Activated naive CD4-positive, alpha-beta T cell treated with anti-CD3 and anti-CD28 coated beads, Interleukin-2, amount 50 U/mL, for 24 hours (primary cell): ENCODE results near the gene CDKL4.
A peak's percentile ranks its signal among the peaks of the same experiment; 100 is the strongest.

ENCODE experiments used
- H3K27ac Mint-ChIP-seq: one replicate; pipeline ENCODE4 v1.8.0; 2021; ENCODE audit warnings: mild to moderate bottlenecking, mixed read lengths
- H3K27me3 Mint-ChIP-seq: one replicate; pipeline ENCODE4 v1.8.0; 2021; ENCODE audit warnings: mixed read lengths
- H3K36me3 Mint-ChIP-seq: one replicate; pipeline ENCODE4 v1.8.0; 2021; ENCODE audit warnings: mixed read lengths
- H3K4me1 Mint-ChIP-seq: one replicate; pipeline ENCODE4 v1.8.0; 2021; ENCODE audit warnings: mixed read lengths
- H3K4me3 Mint-ChIP-seq: one replicate; pipeline ENCODE4 v1.8.0; 2021; ENCODE audit warnings: mild to moderate bottlenecking, mixed read lengths
- H3K9me3 Mint-ChIP-seq: one replicate; pipeline ENCODE4 v1.8.0; 2021; ENCODE audit warnings: mixed read lengths

The CDKL4 gene

GRCh38 chr2:39243469-39244123 is at the start of gene CDKL4:
Gene CDKL4 (minus strand): TSS chr2:39243970.
- Mint-ChIP-seq H3K4me3 (peak within 1 kb of the TSS; percentile 90), H3K36me3 (peaks cover under 1% of the 10 kb centered on the region), H3K27ac (peak within 1 kb of the TSS; percentile 17), H3K9me3 (no peaks in the 10 kb centered on the region), H3K4me1 (peaks cover 22% of the 10 kb centered on the region), H3K27me3 (no peaks in the 10 kb centered on the region)

- H3K27ac Mint-ChIP-seq, result no peak overlapping the region
- no peaks in the 10 kb centered on the region for H3K9me3 Mint-ChIP-seq
- no peak overlapping the region for H3K4me3 Mint-ChIP-seq
- peaks cover 11% of the 10 kb centered on the region for H3K36me3 Mint-ChIP-seq
- no peaks in the 10 kb centered on the region for H3K27me3 Mint-ChIP-seq
- no peaks in the 10 kb centered on the region for H3K4me1 Mint-ChIP-seq
Measured at GRCh38 chr2:39290433-39290832, 46.7 kb upstream of the CDKL4 start.

- H3K4me3 Mint-ChIP-seq, result no peak overlapping the region
- H3K9me3 Mint-ChIP-seq, result no peaks in the 10 kb centered on the region
- no peaks in the 10 kb centered on the region for H3K4me1 Mint-ChIP-seq
- H3K27ac Mint-ChIP-seq, result no peak overlapping the region
- no peaks in the 10 kb centered on the region for H3K27me3 Mint-ChIP-seq
- peaks cover 11% of the 10 kb centered on the region for H3K36me3 Mint-ChIP-seq
Measured at GRCh38 chr2:39289609-39290008, 45.8 kb upstream of the CDKL4 start.

GRCh38 chr2:39283561-39283960 is 39.8 kb upstream of the CDKL4 start:
- no peak overlapping the region for H3K27ac Mint-ChIP-seq
- H3K9me3 Mint-ChIP-seq, result no peaks in the 10 kb centered on the region
- H3K36me3 Mint-ChIP-seq, result peaks cover 7% of the 10 kb centered on the region
- no peaks in the 10 kb centered on the region for H3K4me1 Mint-ChIP-seq
- H3K27me3 Mint-ChIP-seq, result no peaks in the 10 kb centered on the region
- H3K4me3 Mint-ChIP-seq, result no peak overlapping the region

- H3K36me3 Mint-ChIP-seq, result peaks cover 13% of the 10 kb centered on the region
- H3K27me3 Mint-ChIP-seq, result no peaks in the 10 kb centered on the region
- no peaks in the 10 kb centered on the region for H3K4me1 Mint-ChIP-seq
- H3K4me3 Mint-ChIP-seq, result no peak overlapping the region
- H3K27ac Mint-ChIP-seq, result no peak overlapping the region
- no peaks in the 10 kb centered on the region for H3K9me3 Mint-ChIP-seq
Measured at GRCh38 chr2:39281391-39281790, 37.6 kb upstream of the CDKL4 start.

- Mint-ChIP-seq H3K27me3 (no peaks in the 10 kb centered on the region), H3K36me3 (peaks cover 19% of the 10 kb centered on the region), H3K27ac (no peak overlapping the region), H3K4me3 (no peak overlapping the region), H3K9me3 (no peaks in the 10 kb centered on the region), H3K4me1 (no peaks in the 10 kb centered on the region)
Measured at GRCh38 chr2:39275016-39275415, 31.2 kb upstream of the CDKL4 start.

GRCh38 chr2:39269941-39270340 is 26.2 kb upstream of the CDKL4 start:
- Mint-ChIP-seq H3K9me3 (no peaks in the 10 kb centered on the region), H3K27me3 (no peaks in the 10 kb centered on the region), H3K27ac (no peak overlapping the region), H3K36me3 (peaks cover 13% of the 10 kb centered on the region), H3K4me3 (no peak overlapping the region), H3K4me1 (peaks cover 18% of the 10 kb centered on the region)

GRCh38 chr2:39266916-39267434 is 23.2 kb upstream of the CDKL4 start:
- Mint-ChIP-seq H3K36me3 (peaks cover 13% of the 10 kb centered on the region), H3K27ac (no peak overlapping the region), H3K27me3 (no peaks in the 10 kb centered on the region), H3K9me3 (no peaks in the 10 kb centered on the region), H3K4me1 (peaks cover 29% of the 10 kb centered on the region), H3K4me3 (no peak overlapping the region)

GRCh38 chr2:39266139-39266805 is 22.5 kb upstream of the CDKL4 start:
- H3K9me3 Mint-ChIP-seq, result no peaks in the 10 kb centered on the region
- peak overlapping the region; percentile 76 for H3K27ac Mint-ChIP-seq
- peak overlapping the region; percentile 27 for H3K4me3 Mint-ChIP-seq

GRCh38 chr2:39265315-39265714 is 21.5 kb upstream of the CDKL4 start:
- H3K27me3 Mint-ChIP-seq, result no peaks in the 10 kb centered on the region
- H3K36me3 Mint-ChIP-seq, result peaks cover 12% of the 10 kb centered on the region
- H3K9me3 Mint-ChIP-seq, result no peaks in the 10 kb centered on the region
- H3K27ac Mint-ChIP-seq, result peak overlapping the region; percentile 47
- H3K4me1 Mint-ChIP-seq, result peaks cover 29% of the 10 kb centered on the region
- no peak overlapping the region for H3K4me3 Mint-ChIP-seq

More at GRCh38 chr2:39266139-39266805, 22.5 kb upstream of the CDKL4 start:
- no peaks in the 10 kb centered on the region for H3K27me3 Mint-ChIP-seq
- peaks cover 13% of the 10 kb centered on the region for H3K36me3 Mint-ChIP-seq
- H3K4me1 Mint-ChIP-seq, result peaks cover 29% of the 10 kb centered on the region

GRCh38 chr2:39264733-39265132 is 21.0 kb upstream of the CDKL4 start:
- Mint-ChIP-seq H3K27me3 (no peaks in the 10 kb centered on the region), H3K4me1 (peaks cover 29% of the 10 kb centered on the region), H3K27ac (peak overlapping the region; percentile 8), H3K9me3 (no peaks in the 10 kb centered on the region), H3K36me3 (peaks cover 12% of the 10 kb centered on the region), H3K4me3 (no peak overlapping the region)

- no peak overlapping the region for H3K4me3 Mint-ChIP-seq
- H3K27me3 Mint-ChIP-seq, result no peaks in the 10 kb centered on the region
- H3K4me1 Mint-ChIP-seq, result peaks cover 12% of the 10 kb centered on the region
- no peak overlapping the region for H3K27ac Mint-ChIP-seq
- peaks cover 18% of the 10 kb centered on the region for H3K36me3 Mint-ChIP-seq
- H3K9me3 Mint-ChIP-seq, result no peaks in the 10 kb centered on the region
Measured at GRCh38 chr2:39260087-39260486, 16.3 kb upstream of the CDKL4 start.

- Mint-ChIP-seq H3K27ac (no peak overlapping the region), H3K9me3 (no peaks in the 10 kb centered on the region), H3K4me1 (no peaks in the 10 kb centered on the region), H3K27me3 (no peaks in the 10 kb centered on the region), H3K4me3 (no peak overlapping the region), H3K36me3 (peaks cover 24% of the 10 kb centered on the region)
Measured at GRCh38 chr2:39256040-39256439, 12.3 kb upstream of the CDKL4 start.

- Mint-ChIP-seq H3K27me3 (no peaks in the 10 kb centered on the region), H3K36me3 (peaks cover 24% of the 10 kb centered on the region), H3K4me1 (peaks cover 6% of the 10 kb centered on the region), H3K4me3 (no peak overlapping the region), H3K9me3 (no peaks in the 10 kb centered on the region), H3K27ac (no peak overlapping the region)
Measured at GRCh38 chr2:39252888-39253518, 9.2 kb upstream of the CDKL4 start.

GRCh38 chr2:39247512-39248043 is 3.8 kb upstream of the CDKL4 start:
- Mint-ChIP-seq H3K4me1 (peaks cover 25% of the 10 kb centered on the region), H3K4me3 (no peak overlapping the region), H3K27ac (no peak overlapping the region), H3K36me3 (peaks cover 10% of the 10 kb centered on the region), H3K9me3 (no peaks in the 10 kb centered on the region), H3K27me3 (no peaks in the 10 kb centered on the region)
